Neuronal stem cell (in vitro differentiated cells): ENCODE data around the gene NEIL1.
"Not testable (repeated sequence)": the region's sequence is repeated elsewhere in the genome, so short reads cannot be mapped to it uniquely, and the experiment has no call there.

Experiments
- DNase-seq: peaks from one replicate; pipeline ENCODE4 v3.0.0-alpha.2; 2013; ENCODE audit warnings: low spot score
- H2AFZ ChIP-seq: one replicate; pipeline ENCODE4 v1.6.1; 2013; ENCODE audit warnings: mild to moderate bottlenecking, low read length, inconsistent platforms
- H2AK5ac ChIP-seq: 2 replicates; pipeline ENCODE4 v1.6.1; 2013; ENCODE audit warnings: low read depth, mild to moderate bottlenecking, inconsistent platforms, low read length, moderate library complexity, mixed read lengths
- H2BK120ac ChIP-seq: 2 replicates; pipeline ENCODE4 v1.6.1; 2013; ENCODE audit warnings: low read depth, mild to moderate bottlenecking, inconsistent platforms, low read length, moderate library complexity, mixed read lengths
- H2BK12ac ChIP-seq: one replicate; pipeline ENCODE4 v1.6.1; 2013; ENCODE audit warnings: low read length, inconsistent platforms
- H2BK15ac ChIP-seq: 2 replicates; pipeline ENCODE4 v1.6.1; 2013; ENCODE audit warnings: mild to moderate bottlenecking, low read length, inconsistent platforms, mixed read lengths
- H2BK5ac ChIP-seq: one replicate; pipeline ENCODE4 v1.6.1; 2013; ENCODE audit warnings: inconsistent platforms, mild to moderate bottlenecking, low read length, moderate library complexity
- H3K14ac ChIP-seq: one replicate; pipeline ENCODE4 v1.6.1; 2013; ENCODE audit warnings: low read length, inconsistent platforms
- H3K18ac ChIP-seq: 2 replicates; pipeline ENCODE4 v1.6.1; 2013; ENCODE audit warnings: low read length, inconsistent platforms
- H3K23ac ChIP-seq: 2 replicates; pipeline ENCODE4 v1.6.1; 2013; ENCODE audit warnings: low read depth, mild to moderate bottlenecking, mixed read lengths, low read length, inconsistent platforms; ENCODE audit not compliant: poor library complexity
- H3K27ac ChIP-seq: replicated peaks from 3 replicates; pipeline ENCODE4 v1.5.1; 2013; ENCODE audit warnings: low read length, inconsistent platforms
- H3K27me3 ChIP-seq, 3 experiments: 2 replicates each; pipeline ENCODE4 v1.6.1; 2013; ENCODE audit warnings: low read length in 3 of 3, mild to moderate bottlenecking in 2 of 3, inconsistent platforms in 1 of 3, low read depth in 1 of 3, mixed read lengths in 1 of 3, moderate library complexity in 1 of 3; ENCODE audit not compliant: control insufficient read depth in 3 of 3, insufficient read depth in 3 of 3
- H3K36me3 ChIP-seq, 2 donors: replicated peaks in 1 of 2; 2 replicates each; pipeline ENCODE4 v1.6.1; 2013; ENCODE audit warnings: low read length in 2 of 2; ENCODE audit not compliant: control insufficient read depth in 2 of 2, insufficient read depth in 2 of 2
- H3K4ac ChIP-seq: 2 replicates; pipeline ENCODE4 v1.6.1; 2013; ENCODE audit warnings: inconsistent platforms, mild to moderate bottlenecking, low read length, moderate library complexity
- H3K4me1 ChIP-seq, 2 donors: 1 replicate in 1 of 2; 2 replicates in 1 of 2; pipeline ENCODE4 v1.6.1; 2013; ENCODE audit warnings: low read length in 2 of 2, low read depth in 1 of 2; ENCODE audit not compliant: control insufficient read depth in 2 of 2, insufficient read depth in 1 of 2
- H3K4me2 ChIP-seq: one replicate; pipeline ENCODE4 v1.6.1; 2013; ENCODE audit warnings: mild to moderate bottlenecking, low read length, inconsistent platforms; ENCODE audit not compliant: insufficient read depth, poor library complexity, severe bottlenecking
- H3K4me3 ChIP-seq, 2 donors: 2 replicates each; pipeline ENCODE4 v1.5.1; 2013; ENCODE audit warnings: low read length in 2 of 2, mild to moderate bottlenecking in 2 of 2, inconsistent platforms in 1 of 2, moderate library complexity in 1 of 2
- H3K79me1 ChIP-seq: one replicate; pipeline ENCODE4 v1.6.1; 2013; ENCODE audit warnings: low read depth, mild to moderate bottlenecking, inconsistent platforms, low read length, moderate library complexity
- H3K9ac ChIP-seq: one replicate; pipeline ENCODE4 v1.6.1; 2013; ENCODE audit warnings: mild to moderate bottlenecking, low read depth, low read length, inconsistent platforms; ENCODE audit not compliant: poor library complexity
- H3K9me3 ChIP-seq, 2 donors: replicated peaks in 1 of 2; 2 replicates each; pipeline versions ENCODE3 to v1.6.1; 2013; ENCODE audit warnings: low read length in 2 of 2, mild to moderate bottlenecking in 2 of 2, inconsistent platforms in 1 of 2, low read depth in 1 of 2, mixed read lengths in 1 of 2, moderate library complexity in 1 of 2; ENCODE audit not compliant: control insufficient read depth in 2 of 2, insufficient read depth in 1 of 2
- H4K8ac ChIP-seq: one replicate; pipeline ENCODE4 v1.6.1; 2013; ENCODE audit warnings: low read depth, mild to moderate bottlenecking, inconsistent platforms, low read length, moderate library complexity
- H4K91ac ChIP-seq: one replicate; pipeline ENCODE4 v1.6.1; 2013; ENCODE audit warnings: low read length, low read depth, mild to moderate bottlenecking, inconsistent platforms; ENCODE audit not compliant: poor library complexity
- WGBS, 2 donors: extraction: QIAGEN DNeasy Blood & Tissue Kit; methylation state at CpG; one replicate each; pipeline ENCODE4 v1.1.7; 2013; ENCODE audit warnings: missing lambda C conversion rate in 2 of 2, mixed read lengths in 1 of 2; ENCODE audit not compliant: insufficient read length in 2 of 2, insufficient replicate concordance in 1 of 2; ENCODE audit errors: extremely low coverage in 2 of 2; 5-methylcytosine and 5-hydroxymethylcytosine counted together

NEIL1 gene

GRCh38 chr15:75327491-75327890 lies 19.3 kb upstream of the NEIL1 start:
- H3K14ac ChIP-seq: no peak overlapping the region
- no peak overlapping the region for H2BK15ac ChIP-seq
- no peak overlapping the region for H2BK120ac ChIP-seq
- no peak overlapping the region for H3K4me2 ChIP-seq
- H3K36me3 ChIP-seq: no peaks in the 10 kb centered on the region
- peaks cover 0 to 22% (median 0%) of the 10 kb centered on the region in 3 experiments for H3K27me3 ChIP-seq
- no peak overlapping the region for H3K4me3 ChIP-seq
- H3K4ac ChIP-seq: no peak overlapping the region
- no peaks in the 10 kb centered on the region for H3K79me1 ChIP-seq
- H4K8ac ChIP-seq: no peak overlapping the region
- no peak overlapping the region for H3K18ac ChIP-seq
- no peaks in the 10 kb centered on the region for H3K4me1 ChIP-seq
- peak overlapping the region; percentile 56 for H2AK5ac ChIP-seq
- H2BK5ac ChIP-seq: no peak overlapping the region
- WGBS, 2 donors: no CpG with 5 or more reads among the region's 3 CpGs
- no peak overlapping the region for H2BK12ac ChIP-seq
- no peak overlapping the region for H3K23ac ChIP-seq
- H3K9me3 ChIP-seq: no peaks in the 10 kb centered on the region
- no peak for DNase-seq
- no peak overlapping the region for H4K91ac ChIP-seq
- H3K27ac ChIP-seq: no peak overlapping the region
- no peak overlapping the region for H3K9ac ChIP-seq
- H2AFZ ChIP-seq: no peak overlapping the region

- Histone ChIP-seq H3K4me3 (no peak overlapping the region), H3K14ac (no peak overlapping the region), H3K4me1 (no peaks in the 10 kb centered on the region), H2BK15ac (no peak overlapping the region), H2BK12ac (no peak overlapping the region), H3K4me2 (no peak overlapping the region), H4K91ac (no peak overlapping the region), H3K18ac (no peak overlapping the region), H4K8ac (no peak overlapping the region), H3K4ac (no peak overlapping the region), H3K23ac (no peak overlapping the region), H3K9ac (no peak overlapping the region), H3K27ac (no peak overlapping the region), H3K36me3 (no peaks in the 10 kb centered on the region), H3K79me1 (no peaks in the 10 kb centered on the region), H2AFZ (no peak overlapping the region), H2BK120ac (no peak overlapping the region), H3K27me3 (peaks cover 0 to 22% (median 0%) of the 10 kb centered on the region in 3 experiments), H2AK5ac (peak overlapping the region; percentile 24), H2BK5ac (no peak overlapping the region), H3K9me3 (no peaks in the 10 kb centered on the region)
- no peak for DNase-seq
- WGBS, 2 donors: no CpG with 5 or more reads among the region's 10 CpGs
These were observed 18.1 kb upstream of the NEIL1 start for GRCh38 chr15:75328493-75329314.

- H3K36me3 ChIP-seq: no peaks in the 10 kb centered on the region
- H2BK5ac ChIP-seq: no peak overlapping the region
- H2BK15ac ChIP-seq: no peak overlapping the region
- no CpG with 5 or more reads among the region's 2 CpGs for WGBS, 2 donors
- H3K23ac ChIP-seq: no peak overlapping the region
- H3K18ac ChIP-seq: no peak overlapping the region
- peaks cover 0 to 22% (median 0%) of the 10 kb centered on the region in 3 experiments for H3K27me3 ChIP-seq
- no peaks in the 10 kb centered on the region for H3K79me1 ChIP-seq
- H2AK5ac ChIP-seq: no peak overlapping the region
- no peak overlapping the region for H3K9ac ChIP-seq
- no peak overlapping the region for H3K27ac ChIP-seq
- H2BK12ac ChIP-seq: no peak overlapping the region
- DNase-seq: no peak
- H3K9me3 ChIP-seq: no peaks in the 10 kb centered on the region
- no peak overlapping the region for H4K8ac ChIP-seq
- no peak overlapping the region for H2AFZ ChIP-seq
- H2BK120ac ChIP-seq: no peak overlapping the region
- H3K4me2 ChIP-seq: no peak overlapping the region
- no peak overlapping the region for H3K4ac ChIP-seq
- no peak overlapping the region for H3K14ac ChIP-seq
- no peak overlapping the region for H3K4me3 ChIP-seq
- no peak overlapping the region for H4K91ac ChIP-seq
- H3K4me1 ChIP-seq: no peaks in the 10 kb centered on the region
These were observed 17.3 kb upstream of the NEIL1 start for GRCh38 chr15:75329571-75329970.

- WGBS, 2 donors: no CpG with 5 or more reads among the region's 7 CpGs
- not testable (repeated sequence) for H2AK5ac ChIP-seq, H4K91ac ChIP-seq, H3K9ac ChIP-seq, H3K4me3 ChIP-seq, H3K36me3 ChIP-seq, H3K4me1 ChIP-seq, H3K27ac ChIP-seq, H3K14ac ChIP-seq, H3K4ac ChIP-seq, H3K79me1 ChIP-seq, H3K23ac ChIP-seq, DNase-seq, H2BK5ac ChIP-seq, H2AFZ ChIP-seq, H3K9me3 ChIP-seq, H2BK12ac ChIP-seq, H4K8ac ChIP-seq, H2BK15ac ChIP-seq, H3K18ac ChIP-seq, H2BK120ac ChIP-seq, H3K4me2 ChIP-seq
- peaks cover 0 to 22% (median 0%) of the 10 kb centered on the region in 3 experiments for H3K27me3 ChIP-seq
These were observed 14.7 kb upstream of the NEIL1 start for GRCh38 chr15:75332093-75332492.
